ENCODE results near the gene PACC1.

- TF ChIP-seq CTCF (conservative IDR thresholded peaks at IDR 0.05; ENCODE audit: low read depth, low read length), result no peak
- TF ChIP-seq EZH2 (IDR thresholded peaks at IDR 0.05; ENCODE audit: low read length, unreplicated experiment), result no peak
- no peak for TF ChIP-seq EZH2phosphoT487 (IDR thresholded peaks at IDR 0.05; ENCODE audit: borderline replicate concordance, low read length)
These were observed 20.3 kb upstream of the PACC1 start for GRCh38 chr1:212434992-212435391.
